ENCODE data around the gene UCN2. TPM values are rescaled to one million over a fixed set of nuclear protein-coding genes. Genes with fewer than 3 reads are reported as not detected.

The UCN2 gene
- polyA plus RNA-seq, 3 donors = 0.61 TPM; not detected in 2

- intact Hi-C loops (cut with micrococcal nuclease) = no loop called here
- H3K27ac Mint-ChIP-seq = peak overlapping the region in 3 of 7 donors; percentile 30 to 70 (median 53)
Measured at GRCh38 chr3:48567500-48567899, 3.9 kb upstream of the UCN2 start.

GRCh38 chr3:48567090-48567489 lies 3.5 kb upstream of the UCN2 start:
- peaks cover 44% of the 10 kb centered on the region for H3K4me1 Mint-ChIP-seq
- Histone ChIP-seq H4K20me1 (ENCODE audit: insufficient read depth, low read length) (no peaks in the 10 kb centered on the region), H3K36me3 (replicated peaks in 1 of 2; ENCODE audit: control insufficient read depth in 1 of 2, insufficient read depth in 2 of 2, low read length in 2 of 2) (no peaks in the 10 kb centered on the region), H3K79me2 (ENCODE audit: insufficient read depth, low read length) (no peaks in the 10 kb centered on the region), H3K9ac (ENCODE audit: insufficient read depth, low read length, poor library complexity, severe bottlenecking) (no peak overlapping the region), H3K27ac (ENCODE audit: low read depth in 1 of 2, low read length in 2 of 2) (no peak overlapping the region), H3K4me1 (ENCODE audit: control insufficient read depth in 1 of 2, insufficient read depth in 2 of 2, low read length in 2 of 2) (peaks cover 45 to 48% of the 10 kb centered on the region in 2 donors), H3K4me3 (replicated peaks in 1 of 3; ENCODE audit: low read depth in 2 of 3, low read length in 3 of 3) (no peak overlapping the region), H2AFZ (ENCODE audit: insufficient read depth, low read depth, low read length, poor library complexity, severe bottlenecking) (no peak overlapping the region), H3K27me3 (ENCODE audit: control insufficient read depth in 2 of 2, insufficient read depth in 2 of 2, low read length in 2 of 2) (no peaks in the 10 kb centered on the region), H3K9me3 (replicated peaks in 1 of 2; ENCODE audit: control insufficient read depth in 1 of 2, insufficient read depth in 1 of 2, low read length in 2 of 2) (no peaks in the 10 kb centered on the region), H3K4me2 (replicated peaks; ENCODE audit: extremely low read depth, low read length, poor library complexity, severe bottlenecking) (no peak overlapping the region)
- 100% methylated on average over 5 of the region's 5 CpGs for WGBS (ENCODE audit: insufficient coverage)
- intact Hi-C loops (cut with micrococcal nuclease) = no loop called here
- H3K27ac Mint-ChIP-seq = peak overlapping the region in 2 of 7 donors; percentile 53 to 65
- peaks cover 0 to 2% of the 10 kb centered on the region in 2 donors for H3K36me3 Mint-ChIP-seq
- H3K4me3 Mint-ChIP-seq = no peak overlapping the region
- H3K27me3 Mint-ChIP-seq (ENCODE audit: low read depth in 3 of 3) = peaks cover 6 to 10% (median 6%) of the 10 kb centered on the region in 3 donors
- DNase-seq = no peak
- no peaks in the 10 kb centered on the region for H3K9me3 Mint-ChIP-seq
- no peak for TF ChIP-seq CTCF (IDR thresholded peaks at IDR 0.05)

More at GRCh38 chr3:48567500-48567899, 3.9 kb upstream of the UCN2 start:
- no peak overlapping the region for H3K4me2 ChIP-seq (replicated peaks; ENCODE audit: extremely low read depth, low read length, poor library complexity, severe bottlenecking)
- H2AFZ ChIP-seq (ENCODE audit: insufficient read depth, low read depth, low read length, poor library complexity, severe bottlenecking) = no peak overlapping the region
- H3K79me2 ChIP-seq (ENCODE audit: insufficient read depth, low read length) = no peaks in the 10 kb centered on the region
- peaks cover 6 to 11% (median 6%) of the 10 kb centered on the region in 3 donors for H3K27me3 Mint-ChIP-seq (ENCODE audit: low read depth in 3 of 3)
- H3K9me3 ChIP-seq (replicated peaks in 1 of 2; ENCODE audit: control insufficient read depth in 1 of 2, insufficient read depth in 1 of 2, low read length in 2 of 2) = no peaks in the 10 kb centered on the region
- H3K36me3 ChIP-seq (replicated peaks in 1 of 2; ENCODE audit: control insufficient read depth in 1 of 2, insufficient read depth in 2 of 2, low read length in 2 of 2) = no peaks in the 10 kb centered on the region
- no peaks in the 10 kb centered on the region for H3K27me3 ChIP-seq (ENCODE audit: control insufficient read depth in 2 of 2, insufficient read depth in 2 of 2, low read length in 2 of 2)
- peaks cover 43 to 44% of the 10 kb centered on the region in 2 donors for H3K4me1 ChIP-seq (ENCODE audit: control insufficient read depth in 1 of 2, insufficient read depth in 2 of 2, low read length in 2 of 2)
- peaks cover 44% of the 10 kb centered on the region for H3K4me1 Mint-ChIP-seq
- no peak for DNase-seq
- H3K4me3 Mint-ChIP-seq = no peak overlapping the region
- H4K20me1 ChIP-seq (ENCODE audit: insufficient read depth, low read length) = no peaks in the 10 kb centered on the region
- H3K36me3 Mint-ChIP-seq = peaks cover 0 to 2% of the 10 kb centered on the region in 2 donors
- H3K4me3 ChIP-seq (replicated peaks in 1 of 3; ENCODE audit: low read depth in 2 of 3, low read length in 3 of 3) = no peak overlapping the region
- no peak overlapping the region for H3K27ac ChIP-seq (ENCODE audit: low read depth in 1 of 2, low read length in 2 of 2)
- no peaks in the 10 kb centered on the region for H3K9me3 Mint-ChIP-seq
- no peak for TF ChIP-seq CTCF (IDR thresholded peaks at IDR 0.05)
- H3K9ac ChIP-seq (ENCODE audit: insufficient read depth, low read length, poor library complexity, severe bottlenecking) = no peak overlapping the region
- WGBS (ENCODE audit: insufficient coverage) = 96% methylated on average over 8 of the region's 11 CpGs

Measured in CD14-positive monocyte (primary cell).